ENCODE results near the gene PARP16. TPM values are rescaled to one million over a fixed set of nuclear protein-coding genes. Genes with fewer than 3 reads are reported as not detected.

Gene PARP16
- total RNA-seq, 1 experiment from 2014 or later = 9.7 TPM

GRCh38 chr15:65208647-65209046, 78.0 kb downstream of the PARP16 start:
- DNase-seq (ENCODE audit: low read depth, low spot score) (no peak), ATAC-seq (no peak)
- peaks cover 2 to 12% of the 10 kb centered on the region in 2 experiments; a peak in 1 of 4 replicates for H3K4me1 ChIP-seq (ENCODE audit: control insufficient read depth in 1 of 2, insufficient read depth in 2 of 2, low read length in 2 of 2)
- no peaks in the 10 kb centered on the region for H3K79me2 ChIP-seq (ENCODE audit: insufficient read depth, low read length)
- H3K4me2 ChIP-seq (ENCODE audit: low read length) = no peak overlapping the region
- H3K4me3 ChIP-seq (replicated peaks in 1 of 2; ENCODE audit: low read depth in 1 of 2, low read length in 2 of 2) = no peak overlapping the region
- no peaks in the 10 kb centered on the region for H3K9me2 ChIP-seq (ENCODE audit: insufficient read depth)
- H3K9ac ChIP-seq (ENCODE audit: low read length) = no peak overlapping the region
- intact Hi-C loops (cut with micrococcal nuclease) = no loop called here
- no peaks in the 10 kb centered on the region for H3K27me3 ChIP-seq (ENCODE audit: insufficient read depth, low read length)
- H3K9me3 ChIP-seq (ENCODE audit: control insufficient read depth in 1 of 2, insufficient read depth in 1 of 2, low read depth in 1 of 2, low read length in 2 of 2) = no peaks in the 10 kb centered on the region
- ChIA-PET CTCF (no interaction called here), RAD21 (ENCODE audit: low non-redundant PET in 1 of 2, low total read pairs in 2 of 2, uncharacterized antibody in 2 of 2, unreplicated experiment in 2 of 2) (interaction anchor here in 1 of 2 experiments (0.6 kb wide), 1 partner anchor 48 kb away, joined by 4 read pairs; no protein-coding TSS in a partner anchor), POLR2A (interaction anchor here (0.8 kb wide), 1 partner anchor 96 kb away, joined by 5 read pairs; the partner anchor contains the start of gene RNU5B-1)
- BruUV-seq (replicated peaks) = no TSS peak
- TF ChIP-seq ZNF274 (IDR thresholded peaks at IDR 0.05; ENCODE audit: low read depth, low read length) = no peak
- H4K20me1 ChIP-seq (ENCODE audit: insufficient read depth) = no peaks in the 10 kb centered on the region
- no peak overlapping the region for H3K27ac ChIP-seq (ENCODE audit: low read depth, low read length)
- H3K36me3 ChIP-seq (ENCODE audit: control insufficient read depth in 1 of 2, insufficient read depth in 2 of 2, low read length in 2 of 2) = no peaks in the 10 kb centered on the region
- no peak overlapping the region for H2AFZ ChIP-seq (ENCODE audit: low read depth, low read length, poor library complexity, severe bottlenecking)

Other genes with a start within 250 kb of the PARP16 start
- gene SLC51B, start 241.5 kb downstream of the PARP16 start, total RNA-seq (2021; ENCODE audit: unreplicated experiment) = not detected
- gene RASL12, start 218.9 kb downstream of the PARP16 start, total RNA-seq (2021; ENCODE audit: unreplicated experiment) = 0.25 TPM
- not detected for gene KBTBD13, start 210.1 kb downstream of the PARP16 start, total RNA-seq (2021; ENCODE audit: unreplicated experiment)
- 4.0 TPM for gene UBAP1L, start 171.7 kb downstream of the PARP16 start, total RNA-seq (2021; ENCODE audit: unreplicated experiment)
- 31.6 TPM for gene PDCD7, start 153.1 kb downstream of the PARP16 start, total RNA-seq (2021; ENCODE audit: unreplicated experiment)
- gene CLPX, start 101.5 kb downstream of the PARP16 start, total RNA-seq (2021; ENCODE audit: unreplicated experiment) = 64.1 TPM
- gene CILP, start 75.4 kb downstream of the PARP16 start, total RNA-seq (2021; ENCODE audit: unreplicated experiment) = not detected
- not detected for gene RNU5A-1, start 9.2 kb upstream of the PARP16 start, total RNA-seq (2021; ENCODE audit: unreplicated experiment)
- not detected for gene RNU5B-1, start 17.8 kb upstream of the PARP16 start, total RNA-seq (2021; ENCODE audit: unreplicated experiment)
- gene IGDCC3, start 91.1 kb upstream of the PARP16 start, total RNA-seq (2021; ENCODE audit: unreplicated experiment) = 0.44 TPM
- gene IGDCC4, start 136.1 kb upstream of the PARP16 start, total RNA-seq (2021; ENCODE audit: unreplicated experiment) = 1.2 TPM
- gene DPP8, start 230.8 kb upstream of the PARP16 start, total RNA-seq (2021; ENCODE audit: unreplicated experiment) = 27.1 TPM
- gene HACD3, start 243.6 kb upstream of the PARP16 start, total RNA-seq (2021; ENCODE audit: unreplicated experiment) = 57.5 TPM

All from HCT116 (cell line).